HepG2 (cell line): ENCODE measurements around the gene YIPF3. TPM values are rescaled to one million over a fixed set of nuclear protein-coding genes. Genes with fewer than 3 reads are reported as not detected.
A peak's percentile ranks its signal among the peaks of the same experiment; 100 is the strongest.

ENCODE experiments used
- AHR ChIP-seq: IDR thresholded peaks from 2 replicates; pipeline ENCODE4 v1.6.1; 2018; ENCODE audit warnings: missing genetic modification reagents, missing compliant biosample characterization
- BCL6 ChIP-seq: IDR thresholded peaks from 2 replicates; pipeline ENCODE4 v1.6.1; 2016; ENCODE audit warnings: missing genetic modification reagents, missing compliant biosample characterization
- EEA1 ChIP-seq: sonication (generic); formaldehyde crosslinking; IDR thresholded peaks from 2 replicates; pipeline ENCODE4 v1.5.1; 2020; ENCODE audit warnings: mild to moderate bottlenecking, missing genetic modification reagents, borderline replicate concordance
- IKZF4 ChIP-seq: sonication (generic); formaldehyde crosslinking; IDR thresholded peaks from 2 replicates; pipeline ENCODE4 v1.5.1; 2020; ENCODE audit warnings: borderline replicate concordance, mild to moderate bottlenecking, low read depth, missing genetic modification reagents; ENCODE audit errors: not compliant biosample characterization
- PPARG ChIP-seq: conservative IDR thresholded peaks from 2 replicates; pipeline ENCODE4 v1.6.1; 2016; ENCODE audit warnings: missing biosample characterization, missing genetic modification reagents
- SOX5 ChIP-seq: IDR thresholded peaks from 2 replicates; pipeline ENCODE4 v1.6.1; 2016; ENCODE audit warnings: borderline replicate concordance
- ZC3H4 ChIP-seq: sonication (generic); formaldehyde crosslinking; IDR thresholded peaks from 2 replicates; pipeline ENCODE4 v1.4.0; 2020; ENCODE audit warnings: missing genetic modification reagents, borderline replicate concordance
- ZMAT3 ChIP-seq: sonication (generic); formaldehyde crosslinking; conservative IDR thresholded peaks from 2 replicates; pipeline ENCODE4 v1.7.0; 2021; ENCODE audit warnings: missing genetic modification reagents
- ZMYM2 ChIP-seq: sonication (generic); formaldehyde crosslinking; IDR thresholded peaks from 2 replicates; pipeline ENCODE4 v1.8.0; 2022; ENCODE audit warnings: mild to moderate bottlenecking, missing genetic modification reagents
- ZMYM3 ChIP-seq: sonication (generic); formaldehyde crosslinking; IDR thresholded peaks from 2 replicates; pipeline ENCODE4 v1.5.1; 2020; ENCODE audit warnings: mild to moderate bottlenecking, missing genetic modification reagents
- ZNF101 ChIP-seq: sonication (generic); formaldehyde crosslinking; IDR thresholded peaks from 2 replicates; pipeline ENCODE4 v1.4.0; 2020; ENCODE audit warnings: mild to moderate bottlenecking, low read depth, missing genetic modification reagents, borderline replicate concordance
- ZNF703 ChIP-seq: sonication (generic); formaldehyde crosslinking; IDR thresholded peaks from 2 replicates; pipeline ENCODE4 v1.5.1; 2020; ENCODE audit warnings: missing genetic modification reagents, mild to moderate bottlenecking, moderate library complexity, borderline replicate concordance
- ZNF781 ChIP-seq: sonication (generic); formaldehyde crosslinking; IDR thresholded peaks from 2 replicates; pipeline ENCODE4 v1.5.1; 2020; ENCODE audit warnings: borderline replicate concordance, mild to moderate bottlenecking, missing genetic modification reagents; ENCODE audit errors: not compliant biosample characterization
- ZNF792 ChIP-seq: IDR thresholded peaks from 2 replicates; pipeline ENCODE4 v1.6.1; 2016
- polyA plus RNA-seq, 8 experiments: library from polyadenylated mRNA; depleted of rRNA in 3 of 8; stranded (reverse) in 7 of 8; unstranded in 1 of 8; fragments of >200 nt; fragmentation: Illumina TruSeq in 4 of 8; extraction: Trizol in 4 of 8; gene quantifications; 2 replicates each; pipeline versions ENCODE4 v1.2.1 to v1.2.3, GENCODE V29; 2011 to 2016; ENCODE audit warnings: low read depth in 4 of 8, missing spikeins in 1 of 8, mixed read lengths in 1 of 8; ENCODE audit not compliant: insufficient read depth in 1 of 8
- total RNA-seq, 5 experiments: library from RNA; depleted of rRNA; stranded (reverse); fragments of >200 nt; fragmentation: Illumina TruSeq; extraction: Trizol; gene quantifications; 2 replicates each; pipeline ENCODE4 v1.2.3, GENCODE V29; 2016; ENCODE audit warnings: low read depth in 1 of 5
- TF ChIP-seq, protein P1 (sequence below), 2 experiments: sonication (generic) in 1 of 2; formaldehyde crosslinking in 1 of 2; IDR thresholded peaks; 2 replicates each; pipeline versions ENCODE4 v1.6.1 to v1.9.0; 2014 to 2022; ENCODE audit warnings: antibody characterized with exemption in 1 of 2, borderline replicate concordance in 1 of 2, inconsistent platforms in 1 of 2, low read depth in 1 of 2, missing genetic modification reagents in 1 of 2
- TF ChIP-seq, protein P2 (sequence below): sonication (generic); formaldehyde crosslinking; IDR thresholded peaks from 2 replicates; pipeline ENCODE4 v1.5.0; 2020; ENCODE audit warnings: missing genetic modification reagents
- TF ChIP-seq, protein P3 (sequence below): fragments of 450-650 bp; IDR thresholded peaks from 2 replicates; pipeline ENCODE4 v1.6.1; 2016
- TF ChIP-seq, protein P4 (sequence below): sonication (generic); formaldehyde crosslinking; IDR thresholded peaks from 2 replicates; pipeline ENCODE4 v1.8.0; 2022; ENCODE audit warnings: low read depth, missing genetic modification reagents

YIPF3 gene
- total and polyA plus RNA-seq, 2 of the 13 experiments (the other 11 are each of a cell fraction or from before 2014, with no cell fraction given), result 107 to 206 TPM

DNA sequence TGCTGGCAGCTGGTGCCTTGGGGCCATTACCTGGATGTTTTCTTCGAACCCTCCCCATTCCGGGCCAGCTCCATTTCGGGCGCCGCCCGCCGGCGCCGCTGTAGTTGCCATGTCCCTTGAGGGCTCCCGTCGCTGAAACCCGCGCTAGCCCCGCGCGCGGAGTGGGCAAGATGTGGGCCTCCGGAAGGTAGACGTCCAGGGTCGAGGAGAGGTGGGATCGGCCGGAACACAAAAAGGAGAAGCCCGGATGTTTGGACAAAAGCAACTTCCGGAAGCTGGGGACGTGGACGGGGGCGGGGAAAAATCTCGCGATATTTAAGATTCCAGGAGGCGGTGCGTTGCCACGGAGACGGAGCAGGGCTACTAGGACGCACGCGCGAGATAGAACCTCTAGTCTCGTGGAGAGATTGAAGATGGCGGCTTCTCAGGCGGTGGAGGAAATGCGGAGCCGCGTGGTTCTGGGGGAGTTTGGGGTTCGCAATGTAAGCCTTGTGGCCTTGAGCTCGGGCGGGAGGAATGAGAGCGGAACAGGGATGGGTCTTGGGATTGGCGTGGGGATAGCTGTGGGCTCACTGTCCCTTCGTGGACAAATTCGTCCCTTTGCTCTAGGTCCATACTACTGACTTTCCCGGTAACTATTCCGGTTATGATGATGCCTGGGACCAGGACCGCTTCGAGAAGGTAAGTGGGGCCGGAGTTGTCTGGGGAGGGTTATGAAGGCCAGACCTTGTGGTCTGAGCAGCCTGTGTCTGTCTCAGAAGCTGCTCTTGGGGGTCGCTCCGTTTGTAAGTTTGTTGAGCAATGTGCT lies at the start of gene YIPF3, which contains the start of gene POLR1C (continued):
- TF ChIP-seq, protein P1, sequence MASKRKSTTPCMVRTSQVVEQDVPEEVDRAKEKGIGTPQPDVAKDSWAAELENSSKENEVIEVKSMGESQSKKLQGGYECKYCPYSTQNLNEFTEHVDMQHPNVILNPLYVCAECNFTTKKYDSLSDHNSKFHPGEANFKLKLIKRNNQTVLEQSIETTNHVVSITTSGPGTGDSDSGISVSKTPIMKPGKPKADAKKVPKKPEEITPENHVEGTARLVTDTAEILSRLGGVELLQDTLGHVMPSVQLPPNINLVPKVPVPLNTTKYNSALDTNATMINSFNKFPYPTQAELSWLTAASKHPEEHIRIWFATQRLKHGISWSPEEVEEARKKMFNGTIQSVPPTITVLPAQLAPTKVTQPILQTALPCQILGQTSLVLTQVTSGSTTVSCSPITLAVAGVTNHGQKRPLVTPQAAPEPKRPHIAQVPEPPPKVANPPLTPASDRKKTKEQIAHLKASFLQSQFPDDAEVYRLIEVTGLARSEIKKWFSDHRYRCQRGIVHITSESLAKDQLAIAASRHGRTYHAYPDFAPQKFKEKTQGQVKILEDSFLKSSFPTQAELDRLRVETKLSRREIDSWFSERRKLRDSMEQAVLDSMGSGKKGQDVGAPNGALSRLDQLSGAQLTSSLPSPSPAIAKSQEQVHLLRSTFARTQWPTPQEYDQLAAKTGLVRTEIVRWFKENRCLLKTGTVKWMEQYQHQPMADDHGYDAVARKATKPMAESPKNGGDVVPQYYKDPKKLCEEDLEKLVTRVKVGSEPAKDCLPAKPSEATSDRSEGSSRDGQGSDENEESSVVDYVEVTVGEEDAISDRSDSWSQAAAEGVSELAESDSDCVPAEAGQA (IDR thresholded peaks at IDR 0.05; ENCODE audit: low read depth), result peak; percentile 77; the same call in 1 of the 2 replicates
- TF ChIP-seq, protein P1 (CRISPR knock-in tag; IDR thresholded peaks at IDR 0.05; ENCODE audit: borderline replicate concordance), result no peak
- TF ChIP-seq, protein P2, sequence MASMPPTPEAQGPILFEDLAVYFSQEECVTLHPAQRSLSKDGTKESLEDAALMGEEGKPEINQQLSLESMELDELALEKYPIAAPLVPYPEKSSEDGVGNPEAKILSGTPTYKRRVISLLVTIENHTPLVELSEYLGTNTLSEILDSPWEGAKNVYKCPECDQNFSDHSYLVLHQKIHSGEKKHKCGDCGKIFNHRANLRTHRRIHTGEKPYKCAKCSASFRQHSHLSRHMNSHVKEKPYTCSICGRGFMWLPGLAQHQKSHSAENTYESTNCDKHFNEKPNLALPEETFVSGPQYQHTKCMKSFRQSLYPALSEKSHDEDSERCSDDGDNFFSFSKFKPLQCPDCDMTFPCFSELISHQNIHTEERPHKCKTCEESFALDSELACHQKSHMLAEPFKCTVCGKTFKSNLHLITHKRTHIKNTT (CRISPR knock-in tag), result no peak
- TF ChIP-seq ZC3H4 (CRISPR knock-in tag) (no peak), ZNF101 (CRISPR knock-in tag) (no peak), BCL6 (CRISPR knock-in tag) (no peak), ZNF703 (0 out of 2 replicates have a peak, but pooled peaks have one; percentile 79), AHR (CRISPR knock-in tag) (peak; percentile 71), ZMAT3 (no peak), SOX5 (CRISPR knock-in tag) (peak; percentile 71), PPARG (CRISPR knock-in tag) (no peak), IKZF4 (CRISPR knock-in tag) (peak; percentile 11), EEA1 (CRISPR knock-in tag) (peak; percentile 62; the same call in 1 of the 2 replicates), ZNF792 (CRISPR knock-in tag) (peak; percentile 24; the same call in 1 of the 2 replicates), ZMYM2 (CRISPR knock-in tag) (peak; percentile 71; the same call in 1 of the 2 replicates), ZNF781 (CRISPR knock-in tag) (peak; percentile 57), ZMYM3 (no peak)
- TF ChIP-seq, protein P3, sequence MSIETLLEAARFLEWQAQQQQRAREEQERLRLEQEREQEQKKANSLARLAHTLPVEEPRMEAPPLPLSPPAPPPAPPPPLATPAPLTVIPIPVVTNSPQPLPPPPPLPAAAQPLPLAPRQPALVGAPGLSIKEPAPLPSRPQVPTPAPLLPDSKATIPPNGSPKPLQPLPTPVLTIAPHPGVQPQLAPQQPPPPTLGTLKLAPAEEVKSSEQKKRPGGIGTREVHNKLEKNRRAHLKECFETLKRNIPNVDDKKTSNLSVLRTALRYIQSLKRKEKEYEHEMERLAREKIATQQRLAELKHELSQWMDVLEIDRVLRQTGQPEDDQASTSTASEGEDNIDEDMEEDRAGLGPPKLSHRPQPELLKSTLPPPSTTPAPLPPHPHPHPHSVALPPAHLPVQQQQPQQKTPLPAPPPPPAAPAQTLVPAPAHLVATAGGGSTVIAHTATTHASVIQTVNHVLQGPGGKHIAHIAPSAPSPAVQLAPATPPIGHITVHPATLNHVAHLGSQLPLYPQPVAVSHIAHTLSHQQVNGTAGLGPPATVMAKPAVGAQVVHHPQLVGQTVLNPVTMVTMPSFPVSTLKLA, result peak; percentile 84
- TF ChIP-seq, protein P4, sequence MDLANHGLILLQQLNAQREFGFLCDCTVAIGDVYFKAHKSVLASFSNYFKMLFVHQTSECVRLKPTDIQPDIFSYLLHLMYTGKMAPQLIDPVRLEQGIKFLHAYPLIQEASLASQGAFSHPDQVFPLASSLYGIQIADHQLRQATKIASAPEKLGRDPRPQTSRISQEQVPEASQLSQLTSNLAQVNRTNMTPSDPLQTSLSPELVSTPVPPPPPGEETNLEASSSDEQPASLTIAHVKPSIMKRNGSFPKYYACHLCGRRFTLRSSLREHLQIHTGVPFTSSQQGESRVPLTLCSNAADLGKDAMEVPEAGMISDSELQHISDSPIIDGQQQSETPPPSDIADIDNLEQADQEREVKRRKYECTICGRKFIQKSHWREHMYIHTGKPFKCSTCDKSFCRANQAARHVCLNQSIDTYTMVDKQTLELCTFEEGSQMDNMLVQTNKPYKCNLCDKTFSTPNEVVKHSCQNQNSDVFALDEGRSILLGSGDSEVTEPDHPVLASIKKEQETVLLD (CRISPR knock-in tag), result 0 out of 2 replicates have a peak, but pooled peaks have one; percentile 47
